ENCODE data around the gene SAMD14. TPM values are rescaled to one million over a fixed set of nuclear protein-coding genes. Genes with fewer than 3 reads are reported as not detected.

The SAMD14 gene
- total and polyA plus RNA-seq, 2 experiments from 2014 or later, result 0.70 to 4.7 TPM

GRCh38 chr17:50094243-50094752 is 35.7 kb downstream of the SAMD14 start:
- H2AFZ ChIP-seq, result peak overlapping the region; percentile 93
- TF ChIP-seq CTCF (conservative IDR thresholded peaks at IDR 0.05; ENCODE audit: low read depth in 2 of 2), result peak; percentile 86 to 87
- no peak for TF ChIP-seq STAT1 (IDR thresholded peaks at IDR 0.05; ENCODE audit: unreplicated experiment)
- TF ChIP-seq, protein P1, sequence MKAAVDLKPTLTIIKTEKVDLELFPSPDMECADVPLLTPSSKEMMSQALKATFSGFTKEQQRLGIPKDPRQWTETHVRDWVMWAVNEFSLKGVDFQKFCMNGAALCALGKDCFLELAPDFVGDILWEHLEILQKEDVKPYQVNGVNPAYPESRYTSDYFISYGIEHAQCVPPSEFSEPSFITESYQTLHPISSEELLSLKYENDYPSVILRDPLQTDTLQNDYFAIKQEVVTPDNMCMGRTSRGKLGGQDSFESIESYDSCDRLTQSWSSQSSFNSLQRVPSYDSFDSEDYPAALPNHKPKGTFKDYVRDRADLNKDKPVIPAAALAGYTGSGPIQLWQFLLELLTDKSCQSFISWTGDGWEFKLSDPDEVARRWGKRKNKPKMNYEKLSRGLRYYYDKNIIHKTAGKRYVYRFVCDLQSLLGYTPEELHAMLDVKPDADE (IDR thresholded peaks at IDR 0.05), result no peak
- TF ChIP-seq EZH2 (IDR thresholded peaks at IDR 0.05; ENCODE audit: low read depth, unreplicated experiment), result no peak

GRCh38 chr17:50093807-50094206 is 36.2 kb downstream of the SAMD14 start:
- H3K4me3 Mint-ChIP-seq, result no peak overlapping the region
- TF ChIP-seq STAT1 (IDR thresholded peaks at IDR 0.05; ENCODE audit: unreplicated experiment) (no peak), EZH2 (IDR thresholded peaks at IDR 0.05; ENCODE audit: low read depth, unreplicated experiment) (no peak), EZH2phosphoT487 (IDR thresholded peaks at IDR 0.05; ENCODE audit: unreplicated experiment) (no peak), POLR2AphosphoS5 (IDR thresholded peaks at IDR 0.05; ENCODE audit: low read depth) (no peak)
- TF ChIP-seq, protein P2, sequence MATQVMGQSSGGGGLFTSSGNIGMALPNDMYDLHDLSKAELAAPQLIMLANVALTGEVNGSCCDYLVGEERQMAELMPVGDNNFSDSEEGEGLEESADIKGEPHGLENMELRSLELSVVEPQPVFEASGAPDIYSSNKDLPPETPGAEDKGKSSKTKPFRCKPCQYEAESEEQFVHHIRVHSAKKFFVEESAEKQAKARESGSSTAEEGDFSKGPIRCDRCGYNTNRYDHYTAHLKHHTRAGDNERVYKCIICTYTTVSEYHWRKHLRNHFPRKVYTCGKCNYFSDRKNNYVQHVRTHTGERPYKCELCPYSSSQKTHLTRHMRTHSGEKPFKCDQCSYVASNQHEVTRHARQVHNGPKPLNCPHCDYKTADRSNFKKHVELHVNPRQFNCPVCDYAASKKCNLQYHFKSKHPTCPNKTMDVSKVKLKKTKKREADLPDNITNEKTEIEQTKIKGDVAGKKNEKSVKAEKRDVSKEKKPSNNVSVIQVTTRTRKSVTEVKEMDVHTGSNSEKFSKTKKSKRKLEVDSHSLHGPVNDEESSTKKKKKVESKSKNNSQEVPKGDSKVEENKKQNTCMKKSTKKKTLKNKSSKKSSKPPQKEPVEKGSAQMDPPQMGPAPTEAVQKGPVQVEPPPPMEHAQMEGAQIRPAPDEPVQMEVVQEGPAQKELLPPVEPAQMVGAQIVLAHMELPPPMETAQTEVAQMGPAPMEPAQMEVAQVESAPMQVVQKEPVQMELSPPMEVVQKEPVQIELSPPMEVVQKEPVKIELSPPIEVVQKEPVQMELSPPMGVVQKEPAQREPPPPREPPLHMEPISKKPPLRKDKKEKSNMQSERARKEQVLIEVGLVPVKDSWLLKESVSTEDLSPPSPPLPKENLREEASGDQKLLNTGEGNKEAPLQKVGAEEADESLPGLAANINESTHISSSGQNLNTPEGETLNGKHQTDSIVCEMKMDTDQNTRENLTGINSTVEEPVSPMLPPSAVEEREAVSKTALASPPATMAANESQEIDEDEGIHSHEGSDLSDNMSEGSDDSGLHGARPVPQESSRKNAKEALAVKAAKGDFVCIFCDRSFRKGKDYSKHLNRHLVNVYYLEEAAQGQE (IDR thresholded peaks at IDR 0.05; ENCODE audit: unreplicated experiment), result no peak
- TF ChIP-seq, protein P3, sequence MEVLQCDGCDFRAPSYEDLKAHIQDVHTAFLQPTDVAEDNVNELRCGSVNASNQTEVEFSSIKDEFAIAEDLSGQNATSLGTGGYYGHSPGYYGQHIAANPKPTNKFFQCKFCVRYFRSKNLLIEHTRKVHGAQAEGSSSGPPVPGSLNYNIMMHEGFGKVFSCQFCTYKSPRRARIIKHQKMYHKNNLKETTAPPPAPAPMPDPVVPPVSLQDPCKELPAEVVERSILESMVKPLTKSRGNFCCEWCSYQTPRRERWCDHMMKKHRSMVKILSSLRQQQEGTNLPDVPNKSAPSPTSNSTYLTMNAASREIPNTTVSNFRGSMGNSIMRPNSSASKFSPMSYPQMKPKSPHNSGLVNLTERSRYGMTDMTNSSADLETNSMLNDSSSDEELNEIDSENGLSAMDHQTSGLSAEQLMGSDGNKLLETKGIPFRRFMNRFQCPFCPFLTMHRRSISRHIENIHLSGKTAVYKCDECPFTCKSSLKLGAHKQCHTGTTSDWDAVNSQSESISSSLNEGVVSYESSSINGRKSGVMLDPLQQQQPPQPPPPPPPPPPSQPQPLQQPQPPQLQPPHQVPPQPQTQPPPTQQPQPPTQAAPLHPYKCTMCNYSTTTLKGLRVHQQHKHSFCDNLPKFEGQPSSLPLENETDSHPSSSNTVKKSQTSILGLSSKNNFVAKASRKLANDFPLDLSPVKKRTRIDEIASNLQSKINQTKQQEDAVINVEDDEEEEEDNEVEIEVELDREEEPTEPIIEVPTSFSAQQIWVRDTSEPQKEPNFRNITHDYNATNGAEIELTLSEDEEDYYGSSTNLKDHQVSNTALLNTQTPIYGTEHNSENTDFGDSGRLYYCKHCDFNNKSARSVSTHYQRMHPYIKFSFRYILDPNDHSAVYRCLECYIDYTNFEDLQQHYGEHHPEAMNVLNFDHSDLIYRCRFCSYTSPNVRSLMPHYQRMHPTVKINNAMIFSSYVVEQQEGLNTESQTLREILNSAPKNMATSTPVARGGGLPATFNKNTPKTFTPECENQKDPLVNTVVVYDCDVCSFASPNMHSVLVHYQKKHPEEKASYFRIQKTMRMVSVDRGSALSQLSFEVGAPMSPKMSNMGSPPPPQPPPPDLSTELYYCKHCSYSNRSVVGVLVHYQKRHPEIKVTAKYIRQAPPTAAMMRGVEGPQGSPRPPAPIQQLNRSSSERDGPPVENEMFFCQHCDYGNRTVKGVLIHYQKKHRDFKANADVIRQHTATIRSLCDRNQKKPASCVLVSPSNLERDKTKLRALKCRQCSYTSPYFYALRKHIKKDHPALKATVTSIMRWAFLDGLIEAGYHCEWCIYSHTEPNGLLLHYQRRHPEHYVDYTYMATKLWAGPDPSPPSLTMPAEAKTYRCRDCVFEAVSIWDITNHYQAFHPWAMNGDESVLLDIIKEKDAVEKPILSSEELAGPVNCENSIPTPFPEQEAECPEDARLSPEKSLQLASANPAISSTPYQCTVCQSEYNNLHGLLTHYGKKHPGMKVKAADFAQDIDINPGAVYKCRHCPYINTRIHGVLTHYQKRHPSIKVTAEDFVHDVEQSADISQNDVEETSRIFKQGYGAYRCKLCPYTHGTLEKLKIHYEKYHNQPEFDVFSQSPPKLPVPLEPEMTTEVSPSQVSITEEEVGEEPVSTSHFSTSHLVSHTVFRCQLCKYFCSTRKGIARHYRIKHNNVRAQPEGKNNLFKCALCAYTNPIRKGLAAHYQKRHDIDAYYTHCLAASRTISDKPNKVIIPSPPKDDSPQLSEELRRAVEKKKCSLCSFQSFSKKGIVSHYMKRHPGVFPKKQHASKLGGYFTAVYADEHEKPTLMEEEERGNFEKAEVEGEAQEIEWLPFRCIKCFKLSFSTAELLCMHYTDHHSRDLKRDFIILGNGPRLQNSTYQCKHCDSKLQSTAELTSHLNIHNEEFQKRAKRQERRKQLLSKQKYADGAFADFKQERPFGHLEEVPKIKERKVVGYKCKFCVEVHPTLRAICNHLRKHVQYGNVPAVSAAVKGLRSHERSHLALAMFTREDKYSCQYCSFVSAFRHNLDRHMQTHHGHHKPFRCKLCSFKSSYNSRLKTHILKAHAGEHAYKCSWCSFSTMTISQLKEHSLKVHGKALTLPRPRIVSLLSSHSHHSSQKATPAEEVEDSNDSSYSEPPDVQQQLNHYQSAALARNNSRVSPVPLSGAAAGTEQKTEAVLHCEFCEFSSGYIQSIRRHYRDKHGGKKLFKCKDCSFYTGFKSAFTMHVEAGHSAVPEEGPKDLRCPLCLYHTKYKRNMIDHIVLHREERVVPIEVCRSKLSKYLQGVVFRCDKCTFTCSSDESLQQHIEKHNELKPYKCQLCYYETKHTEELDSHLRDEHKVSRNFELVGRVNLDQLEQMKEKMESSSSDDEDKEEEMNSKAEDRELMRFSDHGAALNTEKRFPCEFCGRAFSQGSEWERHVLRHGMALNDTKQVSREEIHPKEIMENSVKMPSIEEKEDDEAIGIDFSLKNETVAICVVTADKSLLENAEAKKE (CRISPR knock-in tag; IDR thresholded peaks at IDR 0.05), result no peak

More at GRCh38 chr17:50094243-50094752, 35.7 kb downstream of the SAMD14 start:
- Histone ChIP-seq H3K4me1 (ENCODE audit: insufficient read depth) (no peaks in the 10 kb centered on the region), H3K79me2 (replicated peaks; ENCODE audit: insufficient read depth) (no peaks in the 10 kb centered on the region), H3F3A (replicated peaks; ENCODE audit: low read depth) (no peaks in the 10 kb centered on the region), H4K20me1 (replicated peaks; ENCODE audit: insufficient read depth) (no peaks in the 10 kb centered on the region), H3K27me3 (ENCODE audit: insufficient read depth) (no peaks in the 10 kb centered on the region), H3K4me3 (peak overlapping the region; percentile 95), H3K27ac (ENCODE audit: low read depth) (no peak overlapping the region), H3K9me2 (ENCODE audit: insufficient read depth) (no peaks in the 10 kb centered on the region), H3K4me2 (peak overlapping the region; percentile 93), H3K36me3 (ENCODE audit: insufficient read depth) (no peaks in the 10 kb centered on the region)
- ATAC-seq (peak; percentile 70), DNase-seq (ENCODE audit: low spot score) (peak; percentile 96)
- Mint-ChIP-seq H3K27ac (no peak overlapping the region), H3K27me3 (ENCODE audit: insufficient read depth, low read depth, poor library complexity) (peaks cover 12% of the 10 kb centered on the region), H3K4me1 (peaks cover 5% of the 10 kb centered on the region), H3K4me3 (peak overlapping the region; percentile 98), H3K9me3 (no peaks in the 10 kb centered on the region; the same call in 2 of the 3 replicates), H3K36me3 (ENCODE audit: low read depth) (no peaks in the 10 kb centered on the region; the same call in 2 of the 3 replicates)

More at GRCh38 chr17:50093807-50094206, 36.2 kb downstream of the SAMD14 start:
- no peaks in the 10 kb centered on the region for H3K36me3 ChIP-seq (ENCODE audit: insufficient read depth)
- H3K9me2 ChIP-seq (ENCODE audit: insufficient read depth), result no peaks in the 10 kb centered on the region
- H2AFZ ChIP-seq, result no peak overlapping the region
- H3K36me3 Mint-ChIP-seq (ENCODE audit: low read depth), result no peaks in the 10 kb centered on the region; the same call in 2 of the 3 replicates
- ATAC-seq (no peak), DNase-seq (ENCODE audit: low spot score) (no peak)
- H3K27ac Mint-ChIP-seq, result no peak overlapping the region
- H3K27ac ChIP-seq (ENCODE audit: low read depth), result no peak overlapping the region
- H4K20me1 ChIP-seq (replicated peaks; ENCODE audit: insufficient read depth), result no peaks in the 10 kb centered on the region
- H3K27me3 ChIP-seq (ENCODE audit: insufficient read depth), result no peaks in the 10 kb centered on the region
- H3K79me2 ChIP-seq (replicated peaks; ENCODE audit: insufficient read depth), result no peaks in the 10 kb centered on the region
- H3K4me1 ChIP-seq (ENCODE audit: insufficient read depth), result no peaks in the 10 kb centered on the region
- no peak overlapping the region for H3K4me2 ChIP-seq
- peaks cover 12% of the 10 kb centered on the region for H3K27me3 Mint-ChIP-seq (ENCODE audit: insufficient read depth, low read depth, poor library complexity)
- H3K9me3 Mint-ChIP-seq, result no peaks in the 10 kb centered on the region; the same call in 2 of the 3 replicates
- H3K4me3 ChIP-seq, result no peak overlapping the region
- H3F3A ChIP-seq (replicated peaks; ENCODE audit: low read depth), result no peaks in the 10 kb centered on the region
- peaks cover 5% of the 10 kb centered on the region for H3K4me1 Mint-ChIP-seq

Data from GM23338 (cell line).